ENCODE measurements around the gene FADS6. TPM values are rescaled to one million over a fixed set of nuclear protein-coding genes. Genes with fewer than 3 reads are reported as not detected.

FADS6 gene
- total and polyA plus RNA-seq, 2 of the 13 experiments (the other 11 are each of a cell fraction or from before 2014, with no cell fraction given): 0.11 TPM

GRCh38 chr17:74923538-74924249, 30.3 kb upstream of the FADS6 start (continued):
- 0 out of 2 replicates have a peak, but pooled peaks have one; percentile 37 for TF ChIP-seq ZBTB39 (CRISPR knock-in tag; IDR thresholded peaks at IDR 0.05)
- TF ChIP-seq ZZZ3 (CRISPR knock-in tag; IDR thresholded peaks at IDR 0.05; ENCODE audit: borderline replicate concordance): no peak
- TF ChIP-seq NFKB2 (CRISPR knock-in tag; IDR thresholded peaks at IDR 0.05; ENCODE audit: borderline replicate concordance): peak; percentile 60; the same call in 1 of the 2 replicates
- no peak for TF ChIP-seq FOXP4 (CRISPR knock-in tag; IDR thresholded peaks at IDR 0.05)
- no peak for TF ChIP-seq DR1 (CRISPR knock-in tag; IDR thresholded peaks at IDR 0.05)
- TF ChIP-seq SMYD3 (CRISPR knock-in tag; IDR thresholded peaks at IDR 0.05): no peak
- no peak for TF ChIP-seq ZNF605 (CRISPR knock-in tag; IDR thresholded peaks at IDR 0.05)
- no peak for TF ChIP-seq FUBP1 (CRISPR knock-in tag; IDR thresholded peaks at IDR 0.05; ENCODE audit: borderline replicate concordance)
- no peak for TF ChIP-seq ZNF282 (IDR thresholded peaks at IDR 0.05; ENCODE audit: partially characterized antibody)
- TF ChIP-seq, protein P1, sequence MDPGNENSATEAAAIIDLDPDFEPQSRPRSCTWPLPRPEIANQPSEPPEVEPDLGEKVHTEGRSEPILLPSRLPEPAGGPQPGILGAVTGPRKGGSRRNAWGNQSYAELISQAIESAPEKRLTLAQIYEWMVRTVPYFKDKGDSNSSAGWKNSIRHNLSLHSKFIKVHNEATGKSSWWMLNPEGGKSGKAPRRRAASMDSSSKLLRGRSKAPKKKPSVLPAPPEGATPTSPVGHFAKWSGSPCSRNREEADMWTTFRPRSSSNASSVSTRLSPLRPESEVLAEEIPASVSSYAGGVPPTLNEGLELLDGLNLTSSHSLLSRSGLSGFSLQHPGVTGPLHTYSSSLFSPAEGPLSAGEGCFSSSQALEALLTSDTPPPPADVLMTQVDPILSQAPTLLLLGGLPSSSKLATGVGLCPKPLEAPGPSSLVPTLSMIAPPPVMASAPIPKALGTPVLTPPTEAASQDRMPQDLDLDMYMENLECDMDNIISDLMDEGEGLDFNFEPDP (CRISPR knock-in tag; conservative IDR thresholded peaks at IDR 0.05): 0 out of 2 replicates have a peak, but pooled peaks have one; percentile 56
- TF ChIP-seq ZNF224 (CRISPR knock-in tag; IDR thresholded peaks at IDR 0.05): no peak
- TF ChIP-seq ZNF546 (CRISPR knock-in tag; conservative IDR thresholded peaks at IDR 0.05): 0 out of 2 replicates have a peak, but pooled peaks have one; percentile 31
- TF ChIP-seq ZNF75D (CRISPR knock-in tag; IDR thresholded peaks at IDR 0.05; ENCODE audit: borderline replicate concordance): no peak
- TF ChIP-seq ZNF207 (IDR thresholded peaks at IDR 0.05; ENCODE audit: borderline replicate concordance): no peak
- TF ChIP-seq CHD2 (IDR thresholded peaks at IDR 0.05; ENCODE audit: low read depth, low read length): no peak
- TF ChIP-seq ZBTB3 (CRISPR knock-in tag; IDR thresholded peaks at IDR 0.05; ENCODE audit: borderline replicate concordance, low read depth): no peak
- no peak for TF ChIP-seq NBN (conservative IDR thresholded peaks at IDR 0.05)
- TF ChIP-seq TBX2 (CRISPR knock-in tag; IDR thresholded peaks at IDR 0.05; ENCODE audit: borderline replicate concordance): peak; percentile 37; the same call in 1 of the 2 replicates
- no peak for TF ChIP-seq NFKBIZ (CRISPR knock-in tag; IDR thresholded peaks at IDR 0.05)
- no peak for TF ChIP-seq FOSL1 (CRISPR knock-in tag; IDR thresholded peaks at IDR 0.05; ENCODE audit: borderline replicate concordance)
- TF ChIP-seq, protein P2, sequence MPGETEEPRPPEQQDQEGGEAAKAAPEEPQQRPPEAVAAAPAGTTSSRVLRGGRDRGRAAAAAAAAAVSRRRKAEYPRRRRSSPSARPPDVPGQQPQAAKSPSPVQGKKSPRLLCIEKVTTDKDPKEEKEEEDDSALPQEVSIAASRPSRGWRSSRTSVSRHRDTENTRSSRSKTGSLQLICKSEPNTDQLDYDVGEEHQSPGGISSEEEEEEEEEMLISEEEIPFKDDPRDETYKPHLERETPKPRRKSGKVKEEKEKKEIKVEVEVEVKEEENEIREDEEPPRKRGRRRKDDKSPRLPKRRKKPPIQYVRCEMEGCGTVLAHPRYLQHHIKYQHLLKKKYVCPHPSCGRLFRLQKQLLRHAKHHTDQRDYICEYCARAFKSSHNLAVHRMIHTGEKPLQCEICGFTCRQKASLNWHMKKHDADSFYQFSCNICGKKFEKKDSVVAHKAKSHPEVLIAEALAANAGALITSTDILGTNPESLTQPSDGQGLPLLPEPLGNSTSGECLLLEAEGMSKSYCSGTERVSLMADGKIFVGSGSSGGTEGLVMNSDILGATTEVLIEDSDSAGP (CRISPR knock-in tag; IDR thresholded peaks at IDR 0.05; ENCODE audit: borderline replicate concordance): peak; percentile 63
